H1 (cell line): ENCODE data around the gene C12orf76. TPM values are rescaled to one million over a fixed set of nuclear protein-coding genes. Genes with fewer than 3 reads are reported as not detected.
A peak's percentile ranks its signal among the peaks of the same experiment; 100 is the strongest.

Experiments
- CTCF ChIA-PET: fragments of 300-600 bp; sonication (Branson Sonifier 250); formaldehyde crosslinking; loops from one replicate; lab custom pipeline; 2021; ENCODE audit not compliant: partially characterized antibody; lab: Charles Lee
- POLR2A ChIA-PET: fragments of 300-600 bp; sonication (Branson Sonifier 250); formaldehyde crosslinking; loops from one replicate; lab custom pipeline; 2021; ENCODE audit warnings: inconsistent platforms; ENCODE audit not compliant: partially characterized antibody; lab: Charles Lee
- DNase-seq, 2 experiments: peaks; one replicate each; pipeline versions ENCODE4 v3.0.0 to v3.0.0-alpha.2; 2010 to 2022; ENCODE audit warnings: low spot score in 2 of 2, low read depth in 1 of 2, mixed read lengths in 1 of 2
- FAIRE-seq: peaks from 2 replicates; lab custom pipeline; 2011; peaks lifted over from hg19 to GRCh38; lab: Jason Lieb, UNC
- H2AFZ ChIP-seq: 2 replicates; pipeline ENCODE4 v1.8.1; 2012; ENCODE audit warnings: low read length, inconsistent platforms
- H2AK5ac ChIP-seq: 2 replicates; pipeline ENCODE4 v1.6.1; 2013; ENCODE audit warnings: low read depth, low read length
- H2BK120ac ChIP-seq: replicated peaks from 2 replicates; pipeline ENCODE3; 2013; ENCODE audit warnings: low read depth, low read length, inconsistent platforms
- H2BK12ac ChIP-seq: 2 replicates; pipeline ENCODE4 v1.6.1; 2013; ENCODE audit warnings: low read depth, low read length
- H2BK15ac ChIP-seq: 2 replicates; pipeline ENCODE4 v1.6.1; 2013; ENCODE audit warnings: low read length
- H2BK20ac ChIP-seq: 2 replicates; pipeline ENCODE4 v1.6.1; 2013; ENCODE audit warnings: low read length
- H2BK5ac ChIP-seq: 2 replicates; pipeline ENCODE4 v1.6.1; 2013; ENCODE audit warnings: low read depth, low read length
- H3K14ac ChIP-seq: 2 replicates; pipeline ENCODE4 v1.6.1; 2013; ENCODE audit warnings: inconsistent platforms; ENCODE audit not compliant: insufficient read length
- H3K18ac ChIP-seq: 2 replicates; pipeline ENCODE4 v1.6.1; 2013; ENCODE audit warnings: low read length; ENCODE audit errors: extremely low read depth
- H3K23ac ChIP-seq: 2 replicates; pipeline ENCODE4 v1.6.1; 2013; ENCODE audit warnings: inconsistent platforms; ENCODE audit not compliant: insufficient read length
- H3K23me2 ChIP-seq: 2 replicates; pipeline ENCODE4 v1.6.1; 2013; ENCODE audit warnings: low read depth, low read length
- H3K27ac ChIP-seq: 2 replicates; pipeline ENCODE4 v1.6.1; 2011; ENCODE audit warnings: low read depth, low read length, inconsistent platforms
- H3K27me3 ChIP-seq, 4 experiments: replicated peaks in 1 of 4; 1 replicate in 1 of 4; 2 replicates in 3 of 4; pipeline versions ENCODE4 v1.6.1 to v1.8.1; 2011 to 2013; ENCODE audit warnings: low read length in 3 of 4, mild to moderate bottlenecking in 3 of 4, inconsistent platforms in 2 of 4, mixed read lengths in 2 of 4, moderate library complexity in 1 of 4; ENCODE audit not compliant: control insufficient read depth in 3 of 4, insufficient read depth in 3 of 4; ENCODE audit errors: extremely low read depth in 1 of 4
- H3K36me3 ChIP-seq, 4 experiments: 2 replicates each; pipeline versions ENCODE4 v1.6.1 to v1.8.1; 2011 to 2013; ENCODE audit warnings: mild to moderate bottlenecking in 4 of 4, low read length in 3 of 4, moderate library complexity in 2 of 4, control low read depth in 1 of 4, inconsistent platforms in 1 of 4; ENCODE audit not compliant: insufficient read depth in 4 of 4, control insufficient read depth in 2 of 4
- H3K4ac ChIP-seq: replicated peaks from 2 replicates; pipeline ENCODE3; 2013; ENCODE audit warnings: low read length, low read depth, mixed read lengths, inconsistent platforms; ENCODE audit not compliant: insufficient read length
- H3K4me1 ChIP-seq, 4 experiments: replicated peaks in 1 of 4; 1 replicate in 1 of 4; 2 replicates in 3 of 4; pipeline versions ENCODE4 v1.6.1 to v1.8.1; 2011 to 2013; ENCODE audit warnings: low read length in 3 of 4, inconsistent platforms in 2 of 4, mixed read lengths in 1 of 4; ENCODE audit not compliant: insufficient read depth in 4 of 4, control insufficient read depth in 3 of 4
- H3K4me2 ChIP-seq, 2 experiments: 2 replicates each; pipeline versions ENCODE4 v1.6.1 to v1.8.1; 2011 to 2013; ENCODE audit warnings: low read depth in 2 of 2, low read length in 2 of 2, control low read depth in 1 of 2, inconsistent platforms in 1 of 2, mild to moderate bottlenecking in 1 of 2; ENCODE audit not compliant: insufficient read depth in 1 of 2
- H3K4me3 ChIP-seq, 4 experiments: fragments of 200-600, 300-600 bp in 1 of 4; sonication (generic), shearing (Covaris generic), sonication (Bioruptor Twin) in 1 of 4; 2 replicates each; pipeline versions ENCODE4 v1.5.1 to v1.8.1; 2011 to 2016; ENCODE audit warnings: low read length in 4 of 4, low read depth in 3 of 4, control low read depth in 2 of 4, inconsistent platforms in 2 of 4, mild to moderate bottlenecking in 2 of 4, mixed read lengths in 1 of 4, moderate library complexity in 1 of 4; ENCODE audit not compliant: insufficient read depth in 2 of 4; ENCODE audit errors: extremely low read depth in 1 of 4
- H3K56ac ChIP-seq: replicated peaks from 2 replicates; pipeline ENCODE3; 2013; ENCODE audit warnings: low read depth, mild to moderate bottlenecking, mixed read lengths, low read length, inconsistent platforms; ENCODE audit not compliant: insufficient read length
- H3K79me1 ChIP-seq: 2 replicates; pipeline ENCODE4 v1.6.1; 2013; ENCODE audit warnings: low read depth, low read length, control low read depth
- H3K79me2 ChIP-seq, 2 experiments: 2 replicates each; pipeline versions ENCODE4 v1.6.1 to v1.8.1; 2012 to 2013; ENCODE audit warnings: low read length in 2 of 2, mild to moderate bottlenecking in 2 of 2, inconsistent platforms in 1 of 2; ENCODE audit not compliant: insufficient read depth in 2 of 2, control insufficient read depth in 1 of 2
- H3K9ac ChIP-seq, 4 experiments: replicated peaks in 1 of 4; 1 replicate in 1 of 4; 2 replicates in 3 of 4; pipeline versions ENCODE4 v1.6.1 to v1.8.1; 2011 to 2013; ENCODE audit warnings: low read depth in 3 of 4, low read length in 3 of 4, control low read depth in 2 of 4, mild to moderate bottlenecking in 2 of 4, moderate library complexity in 2 of 4, inconsistent platforms in 1 of 4; ENCODE audit errors: extremely low read depth in 1 of 4
- H3K9me3 ChIP-seq, 2 experiments: 2 replicates each; pipeline versions ENCODE4 v1.6.1 to v1.8.1; 2012 to 2013; ENCODE audit warnings: mild to moderate bottlenecking in 2 of 2, moderate library complexity in 2 of 2, control low read depth in 1 of 2, inconsistent platforms in 1 of 2, low read depth in 1 of 2, low read length in 1 of 2, mixed read lengths in 1 of 2; ENCODE audit not compliant: insufficient read depth in 2 of 2
- H4K20me1 ChIP-seq, 2 experiments: replicated peaks in 1 of 2; 2 replicates each; pipeline versions ENCODE3 to v1.8.1; 2011 to 2013; ENCODE audit warnings: inconsistent platforms in 2 of 2, low read length in 2 of 2, mild to moderate bottlenecking in 1 of 2; ENCODE audit not compliant: insufficient read depth in 2 of 2, control insufficient read depth in 1 of 2
- H4K5ac ChIP-seq: 2 replicates; pipeline ENCODE4 v1.6.1; 2013; ENCODE audit warnings: low read length, low read depth, mixed read lengths, inconsistent platforms; ENCODE audit not compliant: insufficient read length
- H4K8ac ChIP-seq: 2 replicates; pipeline ENCODE4 v1.8.0; 2013; ENCODE audit warnings: mild to moderate bottlenecking, moderate library complexity, low read length, inconsistent platforms; ENCODE audit not compliant: insufficient read depth; ENCODE audit errors: extremely low read depth
- H4K91ac ChIP-seq: replicated peaks from 2 replicates; pipeline ENCODE3; 2013; ENCODE audit warnings: low read length, mixed read lengths, inconsistent platforms; ENCODE audit not compliant: insufficient read length
- BACH1 ChIP-seq: IDR thresholded peaks from 2 replicates; pipeline ENCODE4 v1.6.1; 2012; ENCODE audit warnings: low read length, improper control_type of control experiment
- E2F6 ChIP-seq: IDR thresholded peaks from 2 replicates; pipeline ENCODE4 v1.6.1; 2012; ENCODE audit warnings: inconsistent platforms
- FOSL1 ChIP-seq: IDR thresholded peaks from 2 replicates; pipeline ENCODE4 v1.6.1; 2011; ENCODE audit warnings: mild to moderate bottlenecking, low read depth, low read length, moderate library complexity; ENCODE audit not compliant: insufficient read depth
- HDAC6 ChIP-seq: IDR thresholded peaks from one replicate; pipeline ENCODE4 v1.7.1; 2012; ENCODE audit warnings: low read depth, mild to moderate bottlenecking, inconsistent platforms, low read length, moderate library complexity
- MAFK ChIP-seq: IDR thresholded peaks from 2 replicates; pipeline ENCODE4 v1.6.1; 2012; ENCODE audit warnings: low read depth, mild to moderate bottlenecking, improper control_type of control experiment, low read length
- SAP30 ChIP-seq: fragments of 300-600 bp; sonication (generic); IDR thresholded peaks from 2 replicates; pipeline ENCODE4 v1.7.1; 2012; ENCODE audit warnings: low read length, moderate library complexity, mild to moderate bottlenecking, inconsistent platforms; ENCODE audit not compliant: insufficient read depth, insufficient replicate concordance
- SP1 ChIP-seq: IDR thresholded peaks from 2 replicates; pipeline ENCODE4 v1.6.1; 2011; ENCODE audit warnings: low read depth, low read length
- TEAD4 ChIP-seq: IDR thresholded peaks from 2 replicates; pipeline ENCODE4 v1.6.1; 2012; ENCODE audit warnings: low read depth, low read length, inconsistent platforms, mixed read lengths
- WGBS, 2 experiments: shearing (Covaris generic) in 1 of 2; methylation state at CpG; one replicate each; pipeline versions ENCODE4 v1.1.6 to v1.1.7; 2013 to 2015; ENCODE audit warnings: low lambda C conversion rate in 2 of 2, mixed read lengths in 2 of 2, inconsistent platforms in 1 of 2, low coverage in 1 of 2, missing lambda C conversion rate in 1 of 2; ENCODE audit not compliant: insufficient replicate concordance in 2 of 2, insufficient coverage in 1 of 2, insufficient read length in 1 of 2; ENCODE audit errors: extremely low coverage in 1 of 2, missing lambda C conversion rate in 1 of 2; 5-methylcytosine and 5-hydroxymethylcytosine counted together
- polyA plus RNA-seq, 7 experiments: library from polyadenylated mRNA; depleted of rRNA in 3 of 7; stranded (reverse) in 5 of 7; unstranded in 2 of 7; fragments of >200 nt in 5 of 7; fragments of 200-250 nt in 2 of 7; gene quantifications; 1 replicate in 5 of 7; 2 replicates in 1 of 7; 4 replicates in 1 of 7; pipeline versions ENCODE4 v1.2.1 to v1.2.3, GENCODE V29; 2011 to 2013; ENCODE audit warnings: missing spikeins in 2 of 7, mixed read lengths in 2 of 7
- total RNA-seq: library from RNA; stranded (reverse); fragmentation: NEBNext Ultra II Directional; extraction: Animal tissue kit (Norgen Biotek cat#: 25700); gene quantifications from 2 replicates; pipeline ENCODE4 v1.2.1, GENCODE V29; 2021

Gene C12orf76
- total and polyA plus RNA-seq, 2 of the 8 experiments (the other 6 are each of a cell fraction or from before 2014, with no cell fraction given), result 14.4 to 18.6 TPM

- no peak overlapping the region; the same call in 1 of the 2 replicates for H3K18ac ChIP-seq
- WGBS, 2 experiments, result 82% methylated on average over 5 of the region's 5 CpGs; no CpG with 5 or more reads in 1 of the 2 experiments
- H3K9ac ChIP-seq, result no peak overlapping the region
- H3K27ac ChIP-seq, result no peak overlapping the region
- no peaks in the 10 kb centered on the region for H3K9me3 ChIP-seq
- H2BK12ac ChIP-seq, result no peak overlapping the region
- no peak overlapping the region for H2BK20ac ChIP-seq
- H4K5ac ChIP-seq, result no peak overlapping the region
- H3K36me3 ChIP-seq, result no peaks in the 10 kb centered on the region; a peak in 1 of 8 replicates
- H3K4me2 ChIP-seq, result no peak overlapping the region
- H3K79me1 ChIP-seq, result no peaks in the 10 kb centered on the region
- ChIA-PET CTCF (interaction anchor here (0.6 to 1.7 kb wide), 8 partner anchors 10 to 178 kb away, joined by 3 to 5 read pairs (median 4); no protein-coding TSS in a partner anchor), POLR2A (interaction anchor here (0.6 to 1.2 kb wide), 3 partner anchors 10 to 185 kb away, joined by 4 to 5 read pairs (median 4); no protein-coding TSS in a partner anchor)
- TF ChIP-seq BACH1, result peak; percentile 87
- no peak for TF ChIP-seq SAP30
- no peak for TF ChIP-seq E2F6
- no peak for TF ChIP-seq HDAC6
- peak; percentile 56; the same call in 1 of the 2 replicates for TF ChIP-seq MAFK
- no peak for TF ChIP-seq FOSL1
- TF ChIP-seq SP1, result no peak
- TF ChIP-seq TEAD4, result no peak
- H3K23me2 ChIP-seq, result no peaks in the 10 kb centered on the region
- H4K8ac ChIP-seq, result peak overlapping the region; percentile 54; the same call in 1 of the 2 replicates
- H2BK15ac ChIP-seq, result no peak overlapping the region
- H3K4me1 ChIP-seq, result peaks cover 0 to 7% (median 5%) of the 10 kb centered on the region in 4 experiments; a peak in 3 of 7 replicates
- H3K4me3 ChIP-seq, result no peak overlapping the region
- H3K79me2 ChIP-seq, result no peaks in the 10 kb centered on the region
- FAIRE-seq (no peak), DNase-seq (no peak)
- H2BK120ac ChIP-seq, result no peak overlapping the region
- H3K23ac ChIP-seq, result no peak overlapping the region
- no peak overlapping the region for H4K91ac ChIP-seq
- no peaks in the 10 kb centered on the region for H3K27me3 ChIP-seq
- no peak overlapping the region for H3K4ac ChIP-seq
- H2AFZ ChIP-seq, result no peak overlapping the region
- no peak overlapping the region for H3K14ac ChIP-seq
- H4K20me1 ChIP-seq, result no peaks in the 10 kb centered on the region
- H3K56ac ChIP-seq, result no peak overlapping the region
- H2AK5ac ChIP-seq, result no peak overlapping the region
- H2BK5ac ChIP-seq, result 0 out of 2 replicates have a peak overlapping the region, but pooled peaks have one; percentile 49
Observed at GRCh38 chr12:110023059-110023980, 25.0 kb downstream of the C12orf76 start.
